ENCODE data around the gene CHRDL2.

GRCh38 chr11:74693531-74693930, 37.7 kb downstream of the CHRDL2 start:
- no peak for TF ChIP-seq CREB5 (CRISPR knock-in tag; IDR thresholded peaks at IDR 0.05; ENCODE audit: low read depth)
- TF ChIP-seq OSR1 (CRISPR knock-in tag; IDR thresholded peaks at IDR 0.05): no peak
- no peak for TF ChIP-seq TOX (CRISPR knock-in tag; IDR thresholded peaks at IDR 0.05; ENCODE audit: borderline replicate concordance)
- no peak for TF ChIP-seq PATZ1 (CRISPR knock-in tag; IDR thresholded peaks at IDR 0.05; ENCODE audit: borderline replicate concordance)
- no peak for TF ChIP-seq ZFP30 (CRISPR knock-in tag; IDR thresholded peaks at IDR 0.05)

Measured in SK-N-SH treated with all-trans-retinoic acid at 6 μM for 48 hours (cell line).